ENCODE data around the gene AAMDC. TPM values are rescaled to one million over a fixed set of nuclear protein-coding genes. Genes with fewer than 3 reads are reported as not detected.
"Not testable (repeated sequence)": the region's sequence is repeated elsewhere in the genome, so short reads cannot be mapped to it uniquely, and the experiment has no call there.

The AAMDC gene
- total and polyA plus RNA-seq, 2 donors (not counting 1 experiment from before 2014, with no cell fraction given): 39.6 to 98.4 TPM

DNA sequence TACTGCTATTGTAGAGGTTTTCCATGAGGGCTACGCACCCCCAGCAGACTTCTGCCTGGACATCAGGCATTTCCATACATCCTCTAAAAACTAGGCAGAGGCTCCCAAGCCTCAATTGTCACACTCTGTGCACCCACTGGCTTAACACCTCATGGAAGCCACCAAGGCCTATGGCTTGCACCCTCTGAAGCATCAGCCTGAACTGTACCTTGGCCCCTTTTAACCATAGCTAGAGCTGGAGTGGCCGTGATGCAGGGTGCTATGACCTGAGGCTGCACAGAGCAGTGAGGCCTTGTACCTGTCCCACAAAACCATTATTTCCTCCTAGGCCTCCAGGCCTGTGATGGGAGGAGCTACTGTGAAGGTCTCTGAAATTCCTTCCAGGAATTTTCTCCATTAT is 33.9 kb downstream of the AAMDC start:
- peaks cover 3% of the 10 kb centered on the region for H3K4me1 ChIP-seq (ENCODE audit: control insufficient read depth, extremely low read depth, insufficient read depth, low read length)
- no peak overlapping the region for H3K9ac ChIP-seq (ENCODE audit: insufficient read depth, low read length)
- no peaks in the 10 kb centered on the region for H4K20me1 ChIP-seq (ENCODE audit: control insufficient read depth, extremely low read depth, insufficient read depth, low read length)
- DNase-seq (ENCODE audit: low read depth in 2 of 2): no peak
- H3K36me3 ChIP-seq (ENCODE audit: control insufficient read depth, insufficient read depth, low read length): no peaks in the 10 kb centered on the region
- H3K27ac ChIP-seq (ENCODE audit: insufficient read depth, low read length): no peak overlapping the region
- H3K27me3 ChIP-seq (ENCODE audit: control insufficient read depth, insufficient read depth, low read length): no peaks in the 10 kb centered on the region
- no peak overlapping the region for H2AFZ ChIP-seq (ENCODE audit: low read length)
- H3K4me3 ChIP-seq (replicated peaks in 1 of 4; ENCODE audit: control extremely low read depth in 1 of 4, insufficient read depth in 1 of 4, low read depth in 3 of 4, low read length in 4 of 4): no peak overlapping the region
- no peak overlapping the region for H3K4me2 ChIP-seq (ENCODE audit: extremely low read depth, insufficient read depth, low read length)
- H3K9me3 ChIP-seq (ENCODE audit: control insufficient read depth, insufficient read depth, low read depth, low read length): no peaks in the 10 kb centered on the region
- no peaks in the 10 kb centered on the region for H3K79me2 ChIP-seq (ENCODE audit: control insufficient read depth, insufficient read depth, low read length)
- TF ChIP-seq, protein P1, sequence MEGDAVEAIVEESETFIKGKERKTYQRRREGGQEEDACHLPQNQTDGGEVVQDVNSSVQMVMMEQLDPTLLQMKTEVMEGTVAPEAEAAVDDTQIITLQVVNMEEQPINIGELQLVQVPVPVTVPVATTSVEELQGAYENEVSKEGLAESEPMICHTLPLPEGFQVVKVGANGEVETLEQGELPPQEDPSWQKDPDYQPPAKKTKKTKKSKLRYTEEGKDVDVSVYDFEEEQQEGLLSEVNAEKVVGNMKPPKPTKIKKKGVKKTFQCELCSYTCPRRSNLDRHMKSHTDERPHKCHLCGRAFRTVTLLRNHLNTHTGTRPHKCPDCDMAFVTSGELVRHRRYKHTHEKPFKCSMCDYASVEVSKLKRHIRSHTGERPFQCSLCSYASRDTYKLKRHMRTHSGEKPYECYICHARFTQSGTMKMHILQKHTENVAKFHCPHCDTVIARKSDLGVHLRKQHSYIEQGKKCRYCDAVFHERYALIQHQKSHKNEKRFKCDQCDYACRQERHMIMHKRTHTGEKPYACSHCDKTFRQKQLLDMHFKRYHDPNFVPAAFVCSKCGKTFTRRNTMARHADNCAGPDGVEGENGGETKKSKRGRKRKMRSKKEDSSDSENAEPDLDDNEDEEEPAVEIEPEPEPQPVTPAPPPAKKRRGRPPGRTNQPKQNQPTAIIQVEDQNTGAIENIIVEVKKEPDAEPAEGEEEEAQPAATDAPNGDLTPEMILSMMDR (conservative IDR thresholded peaks at IDR 0.05 in 1 of 2, IDR thresholded peaks at IDR 0.05 in 1 of 2; ENCODE audit: low read depth in 1 of 2, low read length in 2 of 2): no peak
- TF ChIP-seq EZH2 (IDR thresholded peaks at IDR 0.05; ENCODE audit: low read length, missing control alignments): no peak

DNA sequence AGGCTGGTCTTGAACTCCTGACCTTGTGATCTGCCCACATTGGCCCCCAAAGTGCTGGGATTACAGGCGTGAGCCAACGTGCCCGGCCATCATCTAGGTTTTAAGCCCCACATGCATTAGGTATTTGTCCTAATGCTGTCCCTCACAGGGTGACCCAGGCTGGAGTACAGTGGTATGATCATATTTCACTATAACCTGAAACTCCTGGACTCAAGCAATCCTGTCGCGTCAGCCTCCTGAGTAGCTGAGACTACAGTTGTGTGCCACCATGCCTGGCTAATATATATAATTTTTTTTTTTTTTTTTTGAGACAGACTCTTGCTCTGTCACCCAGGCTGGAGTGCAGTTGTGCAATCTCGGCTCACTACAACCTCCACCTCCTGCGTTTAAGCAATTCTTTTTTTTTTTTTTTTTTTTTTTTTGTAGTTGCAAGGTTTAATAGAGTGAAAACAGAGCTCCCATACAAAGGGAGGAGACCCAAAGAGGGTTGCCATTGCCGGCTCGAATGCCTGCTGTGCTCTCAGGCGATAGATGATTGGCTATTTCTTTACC is 37.0 kb downstream of the AAMDC start:
- not testable (repeated sequence) for H2AFZ ChIP-seq (ENCODE audit: low read length); H3K27ac ChIP-seq (ENCODE audit: insufficient read depth, low read length); H4K20me1 ChIP-seq (ENCODE audit: control insufficient read depth, extremely low read depth, insufficient read depth, low read length); DNase-seq (ENCODE audit: low read depth in 2 of 2); H3K27me3 ChIP-seq (ENCODE audit: control insufficient read depth, insufficient read depth, low read length); H3K9me3 ChIP-seq (ENCODE audit: control insufficient read depth, insufficient read depth, low read depth, low read length); H3K4me2 ChIP-seq (ENCODE audit: extremely low read depth, insufficient read depth, low read length); H3K9ac ChIP-seq (ENCODE audit: insufficient read depth, low read length); H3K4me1 ChIP-seq (ENCODE audit: control insufficient read depth, extremely low read depth, insufficient read depth, low read length); H3K36me3 ChIP-seq (ENCODE audit: control insufficient read depth, insufficient read depth, low read length); H3K79me2 ChIP-seq (ENCODE audit: control insufficient read depth, insufficient read depth, low read length); H3K4me3 ChIP-seq (replicated peaks in 1 of 4; ENCODE audit: control extremely low read depth in 1 of 4, insufficient read depth in 1 of 4, low read depth in 3 of 4, low read length in 4 of 4)

DNA sequence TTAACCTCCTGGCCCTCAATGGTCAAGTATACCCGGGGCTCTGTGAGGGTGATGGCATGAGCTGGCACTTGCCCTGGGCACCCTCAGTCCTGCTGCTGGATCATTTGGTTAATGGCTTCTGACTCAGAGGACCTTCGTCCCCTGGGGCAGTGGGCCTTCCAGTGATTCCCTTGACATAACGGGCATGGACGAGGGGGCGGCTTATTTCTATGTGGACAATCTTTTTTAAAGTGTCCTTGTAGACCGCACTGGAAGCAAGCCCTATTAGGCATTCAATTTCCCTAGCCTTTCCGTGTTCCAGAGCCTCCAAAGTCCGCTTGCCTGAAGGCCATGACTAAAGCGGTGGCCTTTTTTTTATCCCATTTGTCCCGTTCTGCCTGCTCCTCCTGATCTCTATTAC is 40.5 kb downstream of the AAMDC start:
- not testable (repeated sequence) for H4K20me1 ChIP-seq (ENCODE audit: control insufficient read depth, extremely low read depth, insufficient read depth, low read length)

GRCh38 chr11:77865805-77866204 is 44.9 kb downstream of the AAMDC start:
- no peak overlapping the region for H3K27ac ChIP-seq (ENCODE audit: insufficient read depth, low read length)
- H3K9me3 ChIP-seq (ENCODE audit: control insufficient read depth, insufficient read depth, low read depth, low read length): no peaks in the 10 kb centered on the region
- H3K9ac ChIP-seq (ENCODE audit: insufficient read depth, low read length): no peak overlapping the region
- no peak overlapping the region for H2AFZ ChIP-seq (ENCODE audit: low read length)
- DNase-seq (ENCODE audit: low read depth in 2 of 2): peak in 1 of 2 donors; percentile 59
- no peaks in the 10 kb centered on the region for H3K4me1 ChIP-seq (ENCODE audit: control insufficient read depth, extremely low read depth, insufficient read depth, low read length)
- H3K79me2 ChIP-seq (ENCODE audit: control insufficient read depth, insufficient read depth, low read length): no peaks in the 10 kb centered on the region
- H4K20me1 ChIP-seq (ENCODE audit: control insufficient read depth, extremely low read depth, insufficient read depth, low read length): no peaks in the 10 kb centered on the region
- no peaks in the 10 kb centered on the region for H3K36me3 ChIP-seq (ENCODE audit: control insufficient read depth, insufficient read depth, low read length)
- no peaks in the 10 kb centered on the region for H3K27me3 ChIP-seq (ENCODE audit: control insufficient read depth, insufficient read depth, low read length)
- no peak overlapping the region for H3K4me3 ChIP-seq (replicated peaks in 1 of 4; ENCODE audit: control extremely low read depth in 1 of 4, insufficient read depth in 1 of 4, low read depth in 3 of 4, low read length in 4 of 4)
- H3K4me2 ChIP-seq (ENCODE audit: extremely low read depth, insufficient read depth, low read length): no peak overlapping the region
- TF ChIP-seq, protein P1 (conservative IDR thresholded peaks at IDR 0.05 in 1 of 2, IDR thresholded peaks at IDR 0.05 in 1 of 2; ENCODE audit: low read depth in 1 of 2, low read length in 2 of 2): no peak
- TF ChIP-seq EZH2 (IDR thresholded peaks at IDR 0.05; ENCODE audit: low read length, missing control alignments): no peak

More for the DNA sequence above, 40.5 kb downstream of the AAMDC start:
- DNase-seq (ENCODE audit: low read depth in 2 of 2); H3K9me3 ChIP-seq (ENCODE audit: control insufficient read depth, insufficient read depth, low read depth, low read length); H3K27ac ChIP-seq (ENCODE audit: insufficient read depth, low read length); H3K9ac ChIP-seq (ENCODE audit: insufficient read depth, low read length); H3K79me2 ChIP-seq (ENCODE audit: control insufficient read depth, insufficient read depth, low read length); H3K4me3 ChIP-seq (replicated peaks in 1 of 4; ENCODE audit: control extremely low read depth in 1 of 4, insufficient read depth in 1 of 4, low read depth in 3 of 4, low read length in 4 of 4); H3K4me2 ChIP-seq (ENCODE audit: extremely low read depth, insufficient read depth, low read length); H2AFZ ChIP-seq (ENCODE audit: low read length); H3K4me1 ChIP-seq (ENCODE audit: control insufficient read depth, extremely low read depth, insufficient read depth, low read length); H3K36me3 ChIP-seq (ENCODE audit: control insufficient read depth, insufficient read depth, low read length); H3K27me3 ChIP-seq (ENCODE audit: control insufficient read depth, insufficient read depth, low read length): not testable (repeated sequence)

All from fibroblast of lung (primary cell).